PFSK-1 (cell line): Measurements from ENCODE around the gene CNRIP1.

Source experiments
- FOXP2 ChIP-seq: optimal IDR thresholded peaks from 2 replicates; pipeline ENCODE3; 2011; ENCODE audit warnings: borderline replicate concordance, control low read depth, inconsistent platforms; ENCODE audit not compliant: insufficient read depth; ENCODE audit errors: extremely low read length, extremely low read depth
- POLR2AphosphoS5 ChIP-seq: IDR thresholded peaks from 2 replicates; pipeline ENCODE4 v1.6.1; 2012; ENCODE audit warnings: low read depth, mild to moderate bottlenecking, control low read depth, low read length, moderate library complexity
- REST ChIP-seq, 2 experiments: IDR thresholded peaks; 2 replicates each; pipeline versions ENCODE4 v1.6.1 to v1.8.0; 2011 to 2012; ENCODE audit warnings: low read depth in 2 of 2, low read length in 2 of 2, control low read depth in 1 of 2, inconsistent platforms in 1 of 2, mild to moderate bottlenecking in 1 of 2, moderate library complexity in 1 of 2; ENCODE audit not compliant: insufficient read depth in 1 of 2
- SIN3A ChIP-seq: IDR thresholded peaks from 2 replicates; pipeline ENCODE4 v1.6.1; 2012; ENCODE audit warnings: mild to moderate bottlenecking, low read length, moderate library complexity, borderline replicate concordance; ENCODE audit not compliant: insufficient read depth
- TAF1 ChIP-seq: IDR thresholded peaks from 2 replicates; pipeline ENCODE4 v1.6.1; 2012; ENCODE audit warnings: low read length, control low read depth, borderline replicate concordance; ENCODE audit not compliant: insufficient read depth

Gene CNRIP1

GRCh38 chr2:68293024-68293423 is 26.7 kb downstream of the CNRIP1 start:
- no peak for TF ChIP-seq TAF1
- TF ChIP-seq SIN3A, result no peak
- TF ChIP-seq FOXP2, result no peak
- TF ChIP-seq REST (IDR thresholded peaks at IDR 0.05; ENCODE audit: insufficient read depth in 1 of 2, low read depth in 2 of 2, low read length in 2 of 2), result no peak
- no peak for TF ChIP-seq POLR2AphosphoS5

- no peak for TF ChIP-seq REST (IDR thresholded peaks at IDR 0.05; ENCODE audit: insufficient read depth in 1 of 2, low read depth in 2 of 2, low read length in 2 of 2)
- no peak for TF ChIP-seq TAF1
- TF ChIP-seq FOXP2, result no peak
- TF ChIP-seq SIN3A, result no peak
- no peak for TF ChIP-seq POLR2AphosphoS5
Measured at GRCh38 chr2:68292108-68292710, 27.5 kb downstream of the CNRIP1 start.

- no peak for TF ChIP-seq FOXP2
- TF ChIP-seq REST (IDR thresholded peaks at IDR 0.05; ENCODE audit: insufficient read depth in 1 of 2, low read depth in 2 of 2, low read length in 2 of 2), result no peak
- no peak for TF ChIP-seq TAF1
- TF ChIP-seq SIN3A, result no peak
- no peak for TF ChIP-seq POLR2AphosphoS5
Measured at GRCh38 chr2:68291314-68291713, 28.4 kb downstream of the CNRIP1 start.

- TF ChIP-seq FOXP2, result no peak
- TF ChIP-seq TAF1, result no peak
- no peak for TF ChIP-seq SIN3A
- TF ChIP-seq POLR2AphosphoS5, result no peak
- no peak for TF ChIP-seq REST (IDR thresholded peaks at IDR 0.05; ENCODE audit: insufficient read depth in 1 of 2, low read depth in 2 of 2, low read length in 2 of 2)
Measured at GRCh38 chr2:68290901-68291300, 28.8 kb downstream of the CNRIP1 start.

GRCh38 chr2:68287580-68288441 is 31.9 kb downstream of the CNRIP1 start:
- TF ChIP-seq TAF1 (no peak), FOXP2 (no peak), POLR2AphosphoS5 (no peak), SIN3A (no peak), REST (IDR thresholded peaks at IDR 0.05; ENCODE audit: insufficient read depth in 1 of 2, low read depth in 2 of 2, low read length in 2 of 2) (no peak)
